A673 (cell line): Measurements from ENCODE around the gene HOXB1. TPM values are rescaled to one million over a fixed set of nuclear protein-coding genes. Genes with fewer than 3 reads are reported as not detected.

Experiments
- BruUV-seq: library from RNA; stranded (reverse); fragments of 400-500 nt; replicated peaks from 2 replicates; lab custom pipeline; 2021; lab: Mats Ljungman, UMichigan
- CTCF ChIA-PET: fragments of 300-600 bp; sonication (Branson Sonifier 250); formaldehyde crosslinking; loops from one replicate; lab custom pipeline; 2022; ENCODE audit warnings: antibody characterized with exemption; lab: Charles Lee
- POLR2A ChIA-PET: fragments of 300-600 bp; sonication (Branson Sonifier 250); formaldehyde crosslinking; loops from one replicate; lab custom pipeline; 2022; ENCODE audit warnings: antibody characterized with exemption; ENCODE audit not compliant: low non-redundant PET; lab: Charles Lee
- DNase-seq: peaks from one replicate; pipeline ENCODE4 v3.0.0-alpha.2; 2015; ENCODE audit warnings: low spot score
- H3K27ac ChIP-seq: fragments of 200-600 bp; sonication (generic); 2 replicates; pipeline ENCODE4 v1.5.1; 2016; ENCODE audit warnings: mixed run types, low read depth, mild to moderate bottlenecking, mixed read lengths, antibody characterized with exemption, low read length; ENCODE audit not compliant: poor library complexity, severe bottlenecking
- H3K27me3 ChIP-seq: fragments of 200-600 bp; sonication (generic); replicated peaks from 2 replicates; pipeline ENCODE4 v1.6.1; 2017; ENCODE audit warnings: mixed run types, low read depth, mild to moderate bottlenecking, mixed read lengths, antibody characterized with exemption, low read length; ENCODE audit not compliant: insufficient read depth, poor library complexity
- H3K36me3 ChIP-seq: fragments of 200-600 bp; sonication (generic); 2 replicates; pipeline ENCODE4 v1.6.1; 2016; ENCODE audit warnings: mixed run types, mild to moderate bottlenecking, mixed read lengths, antibody characterized with exemption, low read length; ENCODE audit not compliant: insufficient read depth, poor library complexity, severe bottlenecking
- H3K4me1 ChIP-seq: fragments of 200-600 bp; sonication (generic); 2 replicates; pipeline ENCODE4 v1.6.1; 2017; ENCODE audit warnings: mixed run types, mild to moderate bottlenecking, mixed read lengths, antibody characterized with exemption, low read length; ENCODE audit not compliant: insufficient read depth, poor library complexity, severe bottlenecking
- H3K4me3 ChIP-seq: fragments of 200-600 bp; sonication (generic); 2 replicates; pipeline ENCODE4 v1.5.1; 2016; ENCODE audit warnings: low read depth, mixed run types, mild to moderate bottlenecking, mixed read lengths, low read length; ENCODE audit not compliant: poor library complexity, severe bottlenecking
- H3K9me3 ChIP-seq: fragments of 200-600 bp; sonication (generic); 2 replicates; pipeline ENCODE4 v1.6.1; 2016; ENCODE audit warnings: mixed run types, low read depth, mild to moderate bottlenecking, mixed read lengths, antibody characterized with exemption, low read length; ENCODE audit not compliant: poor library complexity, severe bottlenecking
- CTCF ChIP-seq: fragments of 300-800, 200-600 bp; sonication (generic); conservative IDR thresholded peaks from 2 replicates; pipeline ENCODE4 v1.5.1; 2017; ENCODE audit warnings: low read depth, mild to moderate bottlenecking, antibody characterized with exemption, low read length, moderate library complexity, mixed read lengths
- EZH2 ChIP-seq: fragments of 200-600 bp; sonication (generic); IDR thresholded peaks from 2 replicates; pipeline ENCODE4 v1.6.1; 2017; ENCODE audit warnings: borderline replicate concordance, low read depth, mild to moderate bottlenecking, mixed read lengths, antibody characterized with exemption, low read length; ENCODE audit not compliant: poor library complexity, severe bottlenecking
- intact Hi-C: fragments of 100-400 bp; cut with micrococcal nuclease; formaldehyde crosslinking; loops from one replicate; pipeline ENCODE4 v1.10.0; 2022; ENCODE audit not compliant: unreplicated experiment
- total RNA-seq: library from RNA; stranded (reverse); gene quantifications from 2 replicates; pipeline ENCODE4 v1.2.3, GENCODE V29; 2021

HOXB1 gene
- total RNA-seq, 1 experiment from 2014 or later: not detected

DNA sequence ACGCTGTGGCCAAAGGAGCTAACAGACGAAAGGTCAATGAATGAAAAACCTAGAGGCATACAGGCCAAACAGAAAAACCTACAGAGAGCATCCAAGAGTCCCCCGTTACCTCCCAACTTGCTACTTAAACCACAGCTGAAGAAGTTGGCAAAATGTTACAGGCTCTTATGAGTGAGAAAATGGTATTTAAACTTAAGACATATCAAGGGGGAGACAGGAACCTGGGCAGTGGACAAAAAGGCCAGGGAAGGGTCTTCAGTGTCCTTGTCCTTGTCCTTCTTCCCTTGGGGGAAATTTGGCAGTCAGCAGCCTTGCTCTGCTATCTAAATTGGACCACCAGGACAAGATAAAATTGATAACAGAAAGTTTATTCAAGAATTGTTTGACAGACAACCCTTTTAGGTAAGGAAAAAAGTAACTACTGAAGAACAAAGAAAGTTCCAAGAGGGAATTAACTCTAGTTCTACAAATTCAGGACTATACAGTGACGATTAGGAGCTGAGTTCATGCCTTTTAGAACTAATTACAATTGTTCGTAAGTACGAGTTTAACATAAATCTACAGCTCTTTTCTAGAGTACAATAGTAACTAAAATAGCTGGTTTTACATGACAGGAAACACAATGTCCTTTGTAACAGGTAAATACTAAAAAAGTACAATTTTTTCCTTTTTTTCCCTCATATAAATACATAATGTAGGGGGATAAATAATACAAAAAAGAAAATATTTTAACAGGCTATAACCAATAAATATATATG, 17.9 kb upstream of the HOXB1 start:
- DNase-seq: no peak
- Histone ChIP-seq H3K4me1 (peaks cover 52% of the 10 kb centered on the region), H3K4me3 (no peak overlapping the region), H3K36me3 (peaks cover 28% of the 10 kb centered on the region), H3K9me3 (no peaks in the 10 kb centered on the region), H3K27ac (peak overlapping the region; percentile 95), H3K27me3 (no peaks in the 10 kb centered on the region)
- BruUV-seq: no TSS peak
- ChIA-PET POLR2A (no interaction called here), CTCF (no interaction called here)
- intact Hi-C loops: no loop called here
- TF ChIP-seq CTCF (no peak), EZH2 (no peak)

DNA sequence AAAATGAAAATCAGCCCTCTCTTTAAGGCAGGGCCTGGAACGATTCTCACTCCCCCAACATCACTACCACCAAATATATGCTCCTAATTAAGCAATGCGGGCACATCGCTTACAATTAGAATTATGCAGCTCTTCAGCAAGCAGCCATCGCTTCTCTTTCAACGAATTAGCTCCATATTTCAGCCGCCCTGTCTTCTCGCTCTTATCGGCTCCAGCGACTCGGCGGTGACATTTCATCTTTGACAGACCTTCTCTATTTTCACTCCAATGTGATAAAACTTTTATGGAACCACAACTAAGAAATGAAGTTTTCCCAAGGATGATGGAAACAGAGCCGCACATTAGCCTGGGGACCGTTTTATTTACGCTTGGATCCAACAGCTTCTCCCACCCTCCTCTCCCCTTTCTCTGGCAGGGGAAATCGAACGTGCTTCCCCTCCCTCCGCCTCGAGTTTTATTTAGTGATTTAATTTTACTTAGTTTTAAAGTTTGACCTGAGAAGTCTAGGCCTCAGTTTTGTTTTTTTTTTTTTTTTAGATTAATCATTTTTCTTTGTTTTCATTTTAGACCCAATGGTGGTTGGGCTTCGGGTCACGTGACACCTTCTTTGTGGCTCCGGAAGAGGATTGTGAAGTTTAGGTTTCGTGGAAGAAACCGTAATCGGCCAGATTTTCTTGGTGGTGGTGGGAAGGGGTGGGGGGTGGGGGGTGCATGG, 17.2 kb upstream of the HOXB1 start:
- no peak for TF ChIP-seq EZH2
- no peak for TF ChIP-seq CTCF
- Histone ChIP-seq H3K4me3 (peak overlapping the region; percentile 22), H3K27ac (peak overlapping the region; percentile 95), H3K36me3 (peaks cover 29% of the 10 kb centered on the region), H3K27me3 (no peaks in the 10 kb centered on the region), H3K4me1 (peaks cover 48% of the 10 kb centered on the region), H3K9me3 (no peaks in the 10 kb centered on the region)
- no TSS peak for BruUV-seq
- no peak for DNase-seq
- POLR2A ChIA-PET: interaction anchor here (0.6 kb wide), 1 partner anchor 27 kb away, joined by 9 read pairs; no protein-coding TSS in a partner anchor
- CTCF ChIA-PET: interaction anchor here (0.6 kb wide), 1 partner anchor 410 kb away, joined by 3 read pairs; no protein-coding TSS in a partner anchor
- intact Hi-C loops: no loop called here

GRCh38 chr17:48546924-48547807, 16.4 kb upstream of the HOXB1 start:
- Histone ChIP-seq H3K4me3 (peak overlapping the region; percentile 85), H3K9me3 (no peaks in the 10 kb centered on the region), H3K4me1 (peaks cover 48% of the 10 kb centered on the region), H3K27ac (peak overlapping the region; percentile 95), H3K27me3 (no peaks in the 10 kb centered on the region), H3K36me3 (peaks cover 30% of the 10 kb centered on the region)
- no TSS peak for BruUV-seq
- CTCF ChIA-PET: interaction anchor here (0.6 to 1.0 kb wide), 2 partner anchors 9 to 410 kb away, joined by 3 read pairs; no protein-coding TSS in a partner anchor
- intact Hi-C loops: no loop called here
- TF ChIP-seq CTCF (no peak), EZH2 (no peak)
- POLR2A ChIA-PET: interaction anchor here (0.6 to 0.7 kb wide), 3 partner anchors 22 to 466 kb away, joined by 4 to 9 read pairs (median 4); no protein-coding TSS in a partner anchor
- peak; percentile 95 for DNase-seq
